Stimulated activated CD8-positive, alpha-beta memory T cell treated with anti-CD3 and anti-CD28 coated beads, Interleukin-4, amount 100 ng/mL, for 24 hours (primary cell): ENCODE results near the gene IP6K3.

ENCODE experiments used
- DNase-seq: peaks from one replicate; pipeline ENCODE4 v3.0.0-alpha.2; 2020; ENCODE audit warnings: low read depth

Gene IP6K3

DNA sequence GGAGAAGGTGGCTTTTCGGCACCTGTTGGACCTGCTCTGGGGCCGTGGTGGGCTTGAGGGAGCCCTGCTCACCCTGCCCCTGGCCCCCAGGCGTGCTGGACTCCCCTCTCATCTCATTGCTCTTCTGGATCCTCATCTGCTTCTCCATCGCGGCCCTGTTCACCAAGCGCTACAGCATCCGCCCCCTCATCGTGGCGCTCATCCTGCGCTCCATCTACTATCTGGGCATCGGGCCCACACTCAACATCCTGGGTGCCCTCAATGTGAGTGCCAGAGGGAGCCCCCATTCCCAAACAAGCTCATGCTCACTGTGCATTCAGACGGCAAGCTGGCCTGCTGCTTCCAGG, 57.6 kb downstream of the IP6K3 start:
- DNase-seq, result no peak

DNA sequence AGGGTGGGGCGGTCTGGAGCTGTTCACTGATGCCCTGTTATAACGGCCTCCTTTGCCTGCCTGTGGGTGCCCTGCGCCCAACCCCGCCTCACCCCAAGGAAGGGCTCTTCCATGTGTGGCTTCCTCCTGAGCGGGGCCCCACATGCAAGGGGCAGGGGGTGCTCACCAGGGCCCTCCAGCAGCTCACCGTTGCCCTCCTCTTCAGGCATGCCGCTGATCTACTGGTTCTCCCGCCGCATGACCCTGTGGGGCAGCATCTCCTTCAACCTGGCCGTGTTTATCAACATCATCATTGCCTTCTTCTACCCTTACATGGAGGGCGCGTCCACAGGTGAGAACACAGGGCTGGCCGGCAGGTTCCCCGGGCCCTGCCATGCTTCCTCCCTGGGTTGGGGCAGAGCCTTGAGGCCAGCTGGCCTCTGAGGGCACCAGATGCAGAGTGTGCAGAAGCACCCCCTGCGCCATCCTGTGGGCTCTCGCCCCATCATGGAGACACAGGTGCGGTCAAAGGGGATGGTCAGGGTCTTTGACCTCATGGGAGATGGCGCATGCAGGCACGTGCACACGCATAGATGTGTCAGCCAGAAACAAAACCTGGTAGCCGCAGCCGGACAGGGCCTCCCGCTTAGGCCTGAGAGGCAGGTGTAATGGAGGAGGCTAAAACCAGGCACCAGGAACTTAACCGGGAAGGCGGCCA, 58.1 kb downstream of the IP6K3 start:
- DNase-seq, result no peak

DNA sequence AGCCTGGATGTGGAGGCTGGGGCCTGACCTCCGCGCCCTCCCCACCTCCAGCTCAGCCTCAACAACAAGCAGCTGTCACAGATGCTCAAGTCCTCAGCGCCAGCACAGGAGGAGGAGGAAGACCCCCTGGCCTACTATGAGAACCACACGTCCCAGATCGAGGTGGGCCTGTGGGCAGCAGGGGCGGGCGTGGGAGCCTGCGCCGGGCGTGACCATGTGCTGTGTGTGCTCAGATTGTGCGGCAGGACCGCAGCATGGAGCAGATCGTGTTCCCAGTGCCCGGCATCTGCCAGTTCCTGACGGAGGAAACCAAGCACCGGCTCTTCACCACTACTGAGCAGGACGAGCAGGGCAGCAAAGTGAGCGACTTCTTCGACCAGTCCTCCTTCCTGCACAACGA, 58.7 kb downstream of the IP6K3 start:
- DNase-seq, result no peak

DNA sequence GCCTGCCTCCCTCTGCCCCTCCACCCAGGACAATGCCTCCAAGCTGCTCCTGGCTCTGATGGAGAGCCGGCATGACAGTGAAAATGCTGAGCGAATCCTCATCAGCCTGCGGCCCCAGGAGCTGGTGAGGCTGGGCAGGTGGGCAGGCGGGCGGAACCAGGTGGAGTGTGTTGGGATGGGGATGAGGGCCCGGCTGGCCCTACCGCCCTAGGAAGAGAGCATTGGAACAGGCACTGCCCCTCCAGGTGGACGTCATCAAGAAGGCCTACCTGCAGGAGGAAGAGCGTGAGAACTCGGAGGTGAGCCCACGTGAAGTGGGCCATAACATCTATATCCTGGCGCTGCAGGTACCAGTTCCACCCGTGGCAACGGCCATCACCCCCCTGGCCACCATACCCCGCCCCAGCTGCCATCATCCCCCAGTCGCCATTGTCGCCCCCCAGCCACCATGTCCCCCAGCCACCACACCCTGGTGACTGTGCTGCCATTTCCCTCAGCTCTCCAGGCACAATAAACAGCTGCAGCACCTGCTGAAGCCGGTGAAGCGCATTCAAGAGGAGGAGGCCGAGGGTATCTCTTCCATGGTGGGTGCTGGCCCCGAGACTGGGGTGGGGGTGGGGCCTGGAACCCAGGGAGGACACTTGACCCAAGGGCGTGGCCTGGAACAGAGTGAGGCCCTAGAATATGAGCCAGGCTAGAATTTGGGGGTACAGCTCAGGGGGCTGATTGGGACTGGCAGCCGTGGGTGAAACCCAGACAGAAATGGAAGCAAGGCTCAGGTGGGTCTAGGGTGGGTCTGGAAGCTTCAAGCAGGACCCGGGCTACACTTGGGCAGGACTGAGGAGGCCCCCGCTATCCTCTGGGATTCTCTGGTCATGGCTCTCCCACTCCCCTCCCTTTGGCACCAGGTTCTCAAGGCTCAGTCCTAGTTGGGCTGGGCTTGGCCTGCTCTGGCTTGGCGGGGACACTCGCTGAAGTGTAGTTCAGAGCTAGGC, 59.4 kb downstream of the IP6K3 start:
- no peak for DNase-seq

DNA sequence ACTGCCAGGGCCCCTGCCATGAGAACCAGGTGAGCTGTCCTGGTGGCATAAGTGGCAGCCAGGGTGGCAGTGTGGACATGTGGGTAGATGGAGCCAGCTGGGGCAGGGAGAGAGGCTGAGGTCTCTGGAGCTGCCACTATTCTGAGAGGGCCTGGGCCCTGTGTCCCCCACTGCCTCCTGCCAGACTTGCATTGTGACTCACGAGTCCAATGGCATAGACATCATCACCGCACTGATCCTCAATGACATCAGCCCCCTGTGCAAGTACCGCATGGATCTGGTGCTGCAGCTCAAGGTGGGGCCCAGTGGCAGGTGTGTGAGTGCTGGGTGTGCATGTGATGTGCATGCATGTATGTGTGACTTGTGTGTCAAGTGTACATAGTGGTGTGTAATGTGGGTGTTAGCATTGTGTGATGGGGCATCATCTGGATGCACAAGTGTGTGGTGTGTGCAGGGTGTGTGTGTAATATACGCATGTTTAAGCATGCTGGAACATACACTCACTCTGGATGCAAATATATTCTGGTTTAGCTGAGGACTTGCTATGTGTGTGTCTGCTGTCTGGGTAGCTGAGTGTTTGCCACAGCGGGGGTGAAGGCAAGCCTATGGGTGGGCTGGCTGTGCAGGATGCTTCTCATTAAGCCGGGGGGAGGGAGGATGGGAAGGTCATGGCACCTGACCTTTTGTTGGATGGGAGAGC, 60.3 kb downstream of the IP6K3 start:
- no peak for DNase-seq

DNA sequence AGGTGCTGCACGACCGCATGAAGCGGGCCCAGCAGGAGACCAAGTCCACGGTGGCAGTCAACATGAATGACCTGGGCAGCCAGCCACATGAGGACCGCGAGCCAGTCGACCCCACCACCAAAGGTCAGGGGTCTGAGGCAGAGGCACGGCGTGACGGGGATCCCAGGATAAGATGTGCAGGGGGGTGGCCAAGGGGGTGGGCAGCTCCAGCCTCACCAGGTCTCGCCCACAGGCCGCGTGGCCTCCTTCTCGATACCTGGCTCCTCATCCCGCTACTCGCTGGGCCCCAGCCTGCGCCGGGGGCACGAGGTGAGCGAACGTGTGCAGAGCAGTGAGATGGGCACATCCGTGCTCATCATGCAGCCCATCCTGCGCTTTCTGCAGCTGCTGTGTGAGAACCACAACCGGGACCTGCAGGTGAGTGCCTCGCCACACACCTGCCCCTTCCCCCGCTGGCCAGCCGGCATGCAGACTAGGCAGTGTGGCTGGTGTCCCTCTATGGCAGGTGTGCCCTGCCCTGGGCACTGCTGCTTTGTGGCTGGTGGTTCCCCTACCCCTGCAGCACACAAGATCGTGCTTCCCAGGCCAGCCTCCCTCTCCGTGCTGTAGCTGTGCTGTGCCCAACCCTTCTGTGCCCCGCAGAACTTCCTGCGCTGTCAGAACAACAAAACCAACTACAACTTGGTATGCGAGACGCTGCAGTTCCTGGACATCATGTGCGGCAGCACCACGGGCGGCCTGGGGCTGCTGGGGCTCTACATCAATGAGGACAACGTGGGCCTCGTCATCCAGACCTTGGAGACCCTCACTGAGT, 61.1 kb downstream of the IP6K3 start:
- DNase-seq, result no peak

DNA sequence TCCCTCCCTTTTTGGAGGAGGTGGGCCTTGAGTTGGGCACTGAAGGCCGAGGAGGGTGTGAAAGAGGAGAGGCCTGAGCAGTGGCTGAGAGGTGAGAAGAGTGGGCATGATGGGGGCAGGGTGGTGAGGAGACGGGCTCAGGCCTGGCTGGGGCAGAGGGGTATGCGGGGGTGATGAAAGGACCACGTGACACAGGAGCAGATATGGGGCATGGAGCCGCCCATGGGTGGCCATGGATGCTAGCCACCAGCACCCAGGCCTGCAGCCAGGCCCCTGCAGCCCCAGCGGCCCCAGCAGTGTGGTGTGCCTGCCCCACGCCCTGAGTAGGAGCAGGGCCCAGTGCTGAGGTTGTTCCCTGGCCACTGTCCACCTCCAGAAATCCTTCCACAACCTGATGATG, 61.7 kb downstream of the IP6K3 start:
- no peak for DNase-seq

DNA sequence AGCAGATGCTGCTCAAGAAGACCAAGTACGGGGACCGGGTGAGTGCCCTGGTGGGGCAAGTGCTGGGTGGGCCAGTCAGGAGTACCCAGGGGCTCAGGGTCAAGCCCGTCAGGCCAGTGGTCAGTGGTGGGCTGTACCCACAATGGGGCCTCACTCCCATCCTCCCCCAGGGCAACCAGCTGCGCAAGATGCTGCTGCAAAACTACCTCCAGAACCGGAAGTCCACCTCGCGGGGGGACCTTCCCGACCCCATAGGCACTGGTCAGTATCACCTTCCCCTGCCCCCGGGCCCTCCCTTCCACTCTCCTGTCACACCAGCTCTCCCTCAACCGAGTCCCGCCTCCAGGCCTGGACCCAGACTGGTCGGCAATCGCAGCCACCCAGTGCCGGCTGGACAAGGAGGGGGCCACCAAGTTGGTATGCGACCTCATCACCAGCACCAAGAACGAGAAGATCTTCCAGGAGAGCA, 62.2 kb downstream of the IP6K3 start:
- no peak for DNase-seq

DNA sequence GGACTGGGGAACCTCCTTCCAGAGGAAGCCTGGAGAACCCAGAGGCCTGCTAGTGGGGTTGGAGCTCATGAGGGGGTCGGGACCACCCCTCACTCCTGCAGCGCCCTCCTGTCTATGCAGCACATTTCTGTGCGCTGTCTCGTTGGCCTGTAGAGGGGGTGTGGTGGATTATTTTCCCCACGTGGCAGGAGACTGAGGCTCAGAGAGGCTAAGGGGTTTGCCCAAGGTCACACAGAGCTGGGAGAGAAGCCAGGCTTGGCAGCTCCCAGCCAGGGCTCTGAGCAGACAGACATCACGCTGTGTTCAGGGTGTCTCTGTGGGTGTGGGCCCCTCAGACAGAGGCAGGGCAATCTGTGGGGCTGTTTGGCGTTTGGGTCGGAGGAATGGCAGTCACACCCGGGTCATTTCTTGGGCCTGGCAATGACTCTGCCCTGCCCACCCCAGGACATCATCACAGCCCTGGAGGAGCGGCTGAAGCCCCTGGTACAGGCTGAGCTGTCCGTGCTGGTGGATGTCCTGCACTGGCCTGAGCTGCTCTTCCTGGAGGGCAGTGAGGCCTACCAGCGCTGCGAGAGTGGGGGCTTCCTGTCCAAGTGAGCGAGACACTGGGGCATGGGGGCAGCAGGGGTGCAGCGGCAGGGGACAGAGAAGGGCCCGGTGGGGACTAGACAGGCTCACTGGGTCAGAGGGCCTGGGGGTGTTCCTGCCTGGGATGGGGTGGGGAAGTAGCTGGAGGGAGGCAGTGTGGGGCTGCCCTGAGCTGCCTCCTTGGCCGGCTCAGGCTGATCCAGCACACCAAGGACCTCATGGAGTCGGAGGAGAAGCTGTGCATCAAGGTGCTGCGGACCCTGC, 62.9 kb downstream of the IP6K3 start:
- DNase-seq, result no peak

DNA sequence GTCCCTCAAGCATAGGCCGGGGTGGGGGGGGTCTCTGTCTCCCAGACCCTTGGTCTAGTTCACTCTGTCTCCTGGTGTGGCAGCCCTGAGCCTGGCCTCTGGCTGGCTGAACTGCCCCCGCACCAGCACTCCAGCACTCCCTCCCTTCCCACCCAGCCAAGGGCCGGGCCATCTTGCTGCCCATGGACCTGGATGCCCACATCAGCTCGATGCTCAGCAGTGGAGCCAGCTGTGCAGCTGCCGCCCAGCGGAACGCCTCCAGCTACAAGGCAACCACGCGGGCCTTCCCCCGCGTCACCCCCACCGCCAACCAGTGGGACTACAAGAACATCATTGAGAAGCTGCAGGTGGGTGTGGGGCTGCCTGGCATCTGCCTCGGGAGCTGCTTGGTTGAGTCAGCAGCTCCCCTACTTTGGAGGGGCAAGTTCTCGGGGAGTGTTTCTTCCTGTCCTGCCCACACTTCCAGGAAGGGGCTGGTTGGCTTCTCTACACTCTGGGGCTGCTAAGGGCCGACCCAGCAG, 63.6 kb downstream of the IP6K3 start:
- no peak for DNase-seq

DNA sequence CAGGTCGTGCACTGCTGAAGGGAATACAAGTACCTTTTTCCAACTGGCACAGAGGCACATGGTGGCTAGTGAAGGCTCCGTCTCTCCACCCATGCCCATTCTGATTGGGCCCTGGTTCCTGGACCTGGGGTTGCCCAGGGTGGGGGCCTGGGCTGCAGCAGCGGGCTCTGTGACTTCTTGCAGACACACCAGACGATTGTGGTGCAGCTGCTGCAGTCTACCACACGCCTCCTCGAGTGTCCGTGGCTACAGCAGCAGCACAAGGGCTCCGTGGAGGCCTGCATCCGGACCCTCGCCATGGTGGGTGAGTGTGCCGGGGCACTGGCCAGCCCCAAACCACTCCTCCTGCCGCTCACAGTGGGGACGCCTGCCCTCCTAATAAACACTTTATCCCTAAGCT, 64.4 kb downstream of the IP6K3 start:
- no peak for DNase-seq

DNA sequence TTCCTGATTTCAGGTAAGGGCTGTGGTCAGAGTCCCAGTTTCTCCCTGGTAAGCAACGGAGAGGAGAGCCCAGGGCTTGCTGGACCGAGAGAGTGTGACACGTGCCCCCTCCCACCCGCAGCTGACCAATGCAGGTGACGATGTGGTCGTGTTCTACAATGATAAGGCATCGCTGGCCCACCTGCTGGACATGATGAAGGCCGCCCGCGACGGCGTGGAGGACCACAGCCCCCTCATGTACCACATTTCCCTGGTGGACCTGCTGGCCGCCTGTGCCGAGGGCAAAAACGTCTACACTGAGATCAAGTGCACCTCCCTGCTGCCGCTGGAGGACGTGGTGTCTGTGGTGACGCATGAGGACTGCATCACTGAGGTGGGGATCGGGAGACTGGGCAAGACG, 66.9 kb downstream of the IP6K3 start:
- no peak for DNase-seq

DNA sequence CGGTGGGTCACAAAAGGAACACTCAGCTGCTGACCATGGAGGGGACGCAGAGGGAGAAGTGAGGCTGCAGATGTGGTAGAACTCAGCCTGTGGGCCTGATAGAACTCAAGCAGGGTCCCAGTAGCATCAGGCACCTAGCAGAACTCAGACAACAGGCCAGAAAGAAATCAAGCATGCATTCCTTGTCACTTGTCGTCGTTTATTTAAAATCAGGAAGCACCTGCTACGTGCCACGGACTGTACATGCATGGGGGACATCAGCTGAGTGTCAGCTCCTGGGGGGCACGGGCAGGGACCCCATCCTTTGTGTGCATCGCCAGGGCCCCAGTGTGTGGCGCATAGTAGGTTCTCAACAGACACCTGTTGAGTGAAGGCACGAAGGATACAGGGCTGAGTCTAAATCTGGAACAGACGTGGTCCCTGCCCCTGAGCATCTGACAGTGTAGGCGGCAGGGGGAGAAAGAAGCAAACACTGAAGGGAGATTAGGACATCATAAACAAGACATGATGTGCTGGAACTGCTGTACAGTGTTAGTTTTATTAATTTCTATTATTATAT, 67.7 kb downstream of the IP6K3 start:
- no peak for DNase-seq

DNA sequence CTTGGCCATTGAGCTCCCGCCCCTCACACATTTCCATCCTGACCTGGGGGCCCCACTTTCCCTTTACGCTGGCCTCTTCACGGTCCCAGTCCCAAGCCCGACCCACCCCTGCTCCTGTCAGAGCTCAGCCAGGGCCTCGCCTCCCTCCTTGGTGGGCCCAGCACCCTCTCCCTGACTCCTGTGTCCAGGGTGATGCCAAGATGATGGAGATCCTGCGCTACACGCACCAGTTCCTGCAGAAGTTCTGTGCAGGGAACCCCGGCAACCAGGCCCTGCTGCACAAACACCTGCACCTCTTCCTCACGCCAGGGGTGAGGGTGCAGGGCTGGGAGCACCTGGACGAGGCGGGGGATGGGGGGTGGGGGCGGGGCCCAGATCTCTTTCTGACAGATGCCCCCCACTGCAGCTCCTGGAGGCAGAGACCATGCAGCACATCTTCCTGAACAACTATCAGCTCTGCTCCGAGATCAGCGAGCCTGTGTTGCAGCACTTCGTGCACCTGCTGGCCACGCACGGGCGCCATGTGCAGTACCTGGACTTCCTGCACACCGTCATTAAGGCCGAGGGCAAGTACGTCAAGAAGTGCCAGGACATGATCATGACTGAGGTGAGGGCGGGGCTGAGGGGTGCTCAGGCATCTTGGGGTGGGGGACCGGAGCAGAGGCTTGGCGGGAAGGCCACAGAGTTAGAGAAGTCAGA, 68.3 kb downstream of the IP6K3 start:
- no peak for DNase-seq

DNA sequence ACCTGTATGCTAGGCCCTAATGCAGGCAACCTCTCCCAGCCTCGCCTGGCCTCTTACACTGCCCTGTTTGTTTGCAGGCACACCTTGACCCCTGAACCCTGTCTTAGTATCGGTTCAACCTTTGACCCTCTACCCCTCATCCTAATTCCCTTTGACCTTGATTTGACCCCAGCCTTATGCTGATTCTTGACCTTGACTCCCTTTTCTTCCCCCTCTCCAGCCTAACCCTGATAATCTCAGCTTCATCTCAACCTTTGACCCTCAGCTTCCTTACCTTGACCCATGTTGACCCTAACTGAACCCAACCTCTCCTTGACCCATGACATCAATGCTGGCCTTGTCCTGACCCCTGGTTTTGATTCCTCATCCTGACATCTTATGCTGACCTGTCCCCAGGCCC, 69.0 kb downstream of the IP6K3 start:
- DNase-seq, result no peak

DNA sequence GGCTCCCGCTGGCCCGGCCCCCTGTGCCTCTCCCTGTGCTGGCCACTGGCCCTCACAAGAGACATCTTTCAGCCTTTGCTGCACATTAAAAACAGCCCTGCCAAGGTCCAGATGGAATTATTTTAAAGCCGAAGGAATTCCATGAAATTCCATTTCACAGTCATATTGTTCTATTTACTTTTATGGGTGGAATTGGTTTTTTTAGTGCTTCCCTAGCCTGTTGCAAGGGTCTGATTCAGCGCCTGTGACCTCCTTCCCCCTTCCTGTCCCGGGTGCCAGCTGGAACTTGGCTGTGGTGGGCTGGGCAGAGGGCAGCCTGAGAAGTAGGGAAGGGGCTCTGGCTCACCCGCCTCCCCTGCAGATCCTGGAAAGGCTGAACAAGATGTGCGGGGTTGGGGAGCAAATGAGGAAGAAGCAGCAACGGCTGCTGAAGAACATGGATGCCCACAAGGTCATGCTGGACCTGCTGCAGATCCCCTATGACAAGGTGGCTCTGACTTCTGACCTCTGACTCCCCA, 69.5 kb downstream of the IP6K3 start:
- DNase-seq, result no peak

DNA sequence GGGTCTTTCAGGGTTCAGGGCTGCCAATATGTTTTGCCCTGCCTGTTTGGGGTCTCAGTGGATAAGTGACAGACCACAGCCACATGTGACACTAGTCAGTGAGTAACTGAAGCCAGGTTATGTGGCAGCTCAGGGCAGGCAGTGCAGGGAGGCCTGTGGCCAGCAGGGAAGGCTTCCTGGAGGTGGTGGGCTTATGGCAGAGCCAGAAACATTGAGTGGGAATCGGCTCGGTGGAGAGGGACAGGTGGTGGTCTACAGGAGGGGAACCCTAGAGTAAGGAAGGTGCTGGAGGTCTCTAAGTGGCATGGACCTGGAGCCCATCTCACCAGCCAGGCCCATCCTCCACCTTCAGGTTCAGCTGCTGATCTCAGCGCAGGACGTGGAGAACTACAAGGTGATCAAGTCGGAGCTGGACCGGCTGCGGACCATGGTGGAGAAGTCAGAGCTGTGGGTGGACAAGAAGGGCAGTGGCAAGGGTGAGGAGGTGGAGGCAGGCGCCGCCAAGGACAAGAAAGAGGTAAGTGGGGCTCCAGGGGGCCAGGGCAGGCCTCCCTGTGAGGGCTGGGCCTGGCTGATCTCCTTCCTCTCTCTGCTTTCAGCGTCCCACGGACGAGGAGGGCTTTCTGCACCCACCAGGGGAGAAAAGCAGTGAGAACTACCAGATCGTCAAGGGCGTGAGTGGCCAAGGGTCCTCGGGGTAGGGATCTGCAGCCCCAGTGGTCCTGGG, 70.1 kb downstream of the IP6K3 start:
- no peak for DNase-seq

DNA sequence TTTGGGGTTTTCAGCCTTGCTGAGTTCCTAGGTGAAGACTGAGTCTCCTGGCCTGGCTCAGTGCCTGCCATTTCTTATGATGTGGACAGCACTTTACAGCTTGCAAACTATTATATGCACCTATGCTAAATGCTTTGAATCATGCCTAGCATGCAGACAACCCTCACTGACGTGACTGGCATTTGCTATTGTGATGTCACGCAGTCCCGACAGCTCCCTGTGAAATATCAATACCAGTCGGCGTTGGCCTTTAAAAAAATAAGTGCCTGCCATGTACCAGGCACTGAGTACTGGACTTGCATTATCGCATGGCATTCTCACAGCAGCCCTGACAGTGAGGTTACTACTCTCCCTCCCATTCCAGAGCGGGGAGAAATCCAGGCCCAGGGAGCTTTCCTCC, 70.7 kb downstream of the IP6K3 start:
- no peak for DNase-seq

DNA sequence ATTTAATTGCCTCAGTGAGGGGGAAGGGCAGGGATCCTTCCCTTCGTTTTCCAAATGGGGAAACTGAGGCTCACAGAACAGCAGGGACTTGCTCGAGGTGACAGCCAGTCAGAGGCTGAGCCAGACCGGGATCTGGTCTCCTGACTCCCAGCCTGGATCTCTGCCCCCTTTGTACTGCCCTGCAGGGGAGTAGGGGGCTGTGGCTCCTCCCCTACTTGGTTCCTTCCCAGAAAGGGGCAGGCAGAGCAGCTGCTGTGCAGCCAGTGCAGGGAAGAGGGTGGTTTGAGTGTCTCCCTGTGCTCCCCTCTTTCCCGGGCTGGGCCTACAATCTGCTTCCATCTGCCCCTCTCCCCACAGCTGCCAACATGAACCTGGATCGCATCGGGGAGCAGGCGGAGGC, 72.9 kb downstream of the IP6K3 start:
- no peak for DNase-seq
